ENCODE data around the gene BLOC1S1.

The BLOC1S1 gene

DNA sequence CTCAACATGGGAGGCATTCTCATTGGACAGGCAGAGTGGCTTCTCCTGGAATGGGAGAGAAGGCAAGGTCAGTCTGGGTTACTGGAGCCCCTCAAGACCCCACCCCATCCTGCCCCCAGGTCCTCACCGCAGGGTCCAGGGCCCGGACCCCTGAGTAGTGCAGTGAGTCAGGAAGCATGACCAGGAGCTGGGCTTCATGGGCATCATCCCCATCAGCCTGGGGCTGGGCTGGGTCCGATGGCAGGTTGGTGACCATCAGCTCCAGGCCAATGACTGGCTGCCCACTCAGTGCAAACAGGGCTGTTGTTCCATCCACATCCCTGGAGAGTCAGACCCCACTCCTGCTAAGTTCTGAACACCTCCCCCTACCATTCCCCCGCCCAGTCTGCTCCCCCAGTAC is 21.2 kb upstream of the BLOC1S1 start:
- DNase-seq (ENCODE audit: low read depth): no peak
- TF ChIP-seq, protein P1, sequence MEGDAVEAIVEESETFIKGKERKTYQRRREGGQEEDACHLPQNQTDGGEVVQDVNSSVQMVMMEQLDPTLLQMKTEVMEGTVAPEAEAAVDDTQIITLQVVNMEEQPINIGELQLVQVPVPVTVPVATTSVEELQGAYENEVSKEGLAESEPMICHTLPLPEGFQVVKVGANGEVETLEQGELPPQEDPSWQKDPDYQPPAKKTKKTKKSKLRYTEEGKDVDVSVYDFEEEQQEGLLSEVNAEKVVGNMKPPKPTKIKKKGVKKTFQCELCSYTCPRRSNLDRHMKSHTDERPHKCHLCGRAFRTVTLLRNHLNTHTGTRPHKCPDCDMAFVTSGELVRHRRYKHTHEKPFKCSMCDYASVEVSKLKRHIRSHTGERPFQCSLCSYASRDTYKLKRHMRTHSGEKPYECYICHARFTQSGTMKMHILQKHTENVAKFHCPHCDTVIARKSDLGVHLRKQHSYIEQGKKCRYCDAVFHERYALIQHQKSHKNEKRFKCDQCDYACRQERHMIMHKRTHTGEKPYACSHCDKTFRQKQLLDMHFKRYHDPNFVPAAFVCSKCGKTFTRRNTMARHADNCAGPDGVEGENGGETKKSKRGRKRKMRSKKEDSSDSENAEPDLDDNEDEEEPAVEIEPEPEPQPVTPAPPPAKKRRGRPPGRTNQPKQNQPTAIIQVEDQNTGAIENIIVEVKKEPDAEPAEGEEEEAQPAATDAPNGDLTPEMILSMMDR (conservative IDR thresholded peaks at IDR 0.05; ENCODE audit: low read depth, low read length): no peak
- H3K4me3 ChIP-seq (ENCODE audit: low read depth, low read length): no peak overlapping the region

DNA sequence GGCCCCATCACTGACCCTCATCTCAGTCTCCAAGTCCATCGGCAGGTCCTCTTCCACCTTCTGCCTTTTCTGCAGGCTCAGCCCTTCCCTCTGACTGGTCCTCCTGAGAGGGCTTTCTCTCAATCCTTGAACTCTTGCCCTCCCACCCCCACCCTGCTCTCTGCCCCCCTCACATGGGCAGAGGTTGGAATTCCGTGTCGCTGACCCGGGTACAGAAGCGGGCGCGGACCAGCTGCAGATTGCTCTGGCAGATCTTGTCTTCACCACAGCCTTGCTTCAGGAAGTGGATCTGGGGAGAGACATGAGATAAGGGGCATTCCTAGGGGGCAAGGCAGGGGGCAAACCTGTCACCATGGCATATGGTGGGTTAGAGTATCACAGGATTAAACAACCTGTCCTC is 20.5 kb upstream of the BLOC1S1 start:
- no peak overlapping the region for H3K4me3 ChIP-seq (ENCODE audit: low read depth, low read length)
- TF ChIP-seq, protein P1 (conservative IDR thresholded peaks at IDR 0.05; ENCODE audit: low read depth, low read length): no peak
- DNase-seq (ENCODE audit: low read depth): no peak

DNA sequence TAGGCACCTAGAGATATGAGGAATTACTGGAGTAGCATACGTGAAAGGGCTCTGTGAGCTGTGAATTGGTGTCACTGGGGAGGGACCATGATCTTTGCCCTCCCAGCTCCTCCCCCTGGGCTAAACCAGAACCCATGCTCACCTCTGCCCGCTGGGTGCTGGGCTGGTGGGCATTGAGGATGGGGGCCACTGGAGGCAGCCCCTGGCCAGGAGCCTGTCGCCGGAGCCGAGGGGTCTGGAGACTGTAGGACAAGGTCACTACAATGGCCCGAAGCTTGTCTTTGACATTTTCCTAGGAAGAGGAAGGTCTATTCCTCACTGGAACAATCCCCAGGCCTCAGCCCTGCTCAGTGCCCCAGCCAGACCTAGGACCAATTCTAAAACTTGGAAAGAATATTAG is 19.7 kb upstream of the BLOC1S1 start:
- TF ChIP-seq, protein P1 (conservative IDR thresholded peaks at IDR 0.05; ENCODE audit: low read depth, low read length): no peak
- no peak overlapping the region for H3K4me3 ChIP-seq (ENCODE audit: low read depth, low read length)
- no peak for DNase-seq (ENCODE audit: low read depth)

DNA sequence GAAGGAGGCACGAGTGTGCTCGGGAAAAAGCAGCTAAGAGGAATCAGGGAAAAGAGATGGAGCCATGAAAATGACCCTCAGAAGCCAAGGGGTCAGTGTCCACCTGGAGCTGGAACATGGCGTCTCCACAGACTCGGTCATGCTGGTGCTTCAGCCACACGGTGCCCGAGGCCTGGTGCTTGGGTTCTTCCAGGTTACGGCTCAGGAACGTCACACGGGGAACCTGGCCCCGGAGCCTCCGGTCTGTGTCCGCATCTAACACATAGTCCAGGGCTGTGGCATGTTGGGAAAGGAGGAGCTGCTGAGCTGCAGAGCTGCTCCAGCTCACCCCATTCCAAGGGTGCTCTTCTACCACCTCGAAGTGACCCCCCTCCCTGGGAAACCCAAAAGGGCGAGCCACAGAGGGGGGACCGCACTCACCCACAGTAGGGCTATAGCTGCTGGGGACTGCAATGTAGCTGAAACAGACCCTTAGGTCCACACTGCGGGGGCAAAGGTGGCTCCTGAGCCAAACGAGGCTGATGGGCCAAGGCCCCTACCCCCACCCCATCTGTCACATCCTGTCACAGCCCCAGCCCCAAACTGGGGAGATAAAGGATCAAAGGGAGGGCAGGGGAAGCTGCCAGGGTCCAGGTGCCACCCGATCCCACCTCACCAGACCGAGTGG is 18.9 kb upstream of the BLOC1S1 start:
- no peak overlapping the region for H3K4me3 ChIP-seq (ENCODE audit: low read depth, low read length)
- no peak for DNase-seq (ENCODE audit: low read depth)
- TF ChIP-seq, protein P1 (conservative IDR thresholded peaks at IDR 0.05; ENCODE audit: low read depth, low read length): no peak

DNA sequence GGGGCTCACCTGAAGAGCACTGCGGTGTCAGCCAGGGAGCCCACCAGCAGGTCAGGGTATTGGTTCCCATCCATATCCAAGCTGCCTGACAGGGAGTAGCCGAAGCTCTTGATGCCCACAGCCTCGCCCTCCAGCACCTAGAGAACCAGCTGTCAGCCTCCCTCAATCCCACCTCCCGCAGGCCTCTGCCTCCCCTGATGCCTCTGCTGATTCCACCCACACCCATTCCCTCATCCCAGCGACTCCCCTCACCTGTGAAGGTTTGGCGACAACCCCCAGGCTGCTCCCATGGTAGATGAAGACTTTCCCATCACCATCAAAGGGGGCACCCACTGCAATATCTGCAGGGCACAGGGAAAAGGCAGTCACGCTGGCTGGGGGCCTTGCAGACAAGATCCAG is 18.2 kb upstream of the BLOC1S1 start:
- no peak overlapping the region for H3K4me3 ChIP-seq (ENCODE audit: low read depth, low read length)
- TF ChIP-seq, protein P1 (conservative IDR thresholded peaks at IDR 0.05; ENCODE audit: low read depth, low read length): no peak
- DNase-seq (ENCODE audit: low read depth): no peak

DNA sequence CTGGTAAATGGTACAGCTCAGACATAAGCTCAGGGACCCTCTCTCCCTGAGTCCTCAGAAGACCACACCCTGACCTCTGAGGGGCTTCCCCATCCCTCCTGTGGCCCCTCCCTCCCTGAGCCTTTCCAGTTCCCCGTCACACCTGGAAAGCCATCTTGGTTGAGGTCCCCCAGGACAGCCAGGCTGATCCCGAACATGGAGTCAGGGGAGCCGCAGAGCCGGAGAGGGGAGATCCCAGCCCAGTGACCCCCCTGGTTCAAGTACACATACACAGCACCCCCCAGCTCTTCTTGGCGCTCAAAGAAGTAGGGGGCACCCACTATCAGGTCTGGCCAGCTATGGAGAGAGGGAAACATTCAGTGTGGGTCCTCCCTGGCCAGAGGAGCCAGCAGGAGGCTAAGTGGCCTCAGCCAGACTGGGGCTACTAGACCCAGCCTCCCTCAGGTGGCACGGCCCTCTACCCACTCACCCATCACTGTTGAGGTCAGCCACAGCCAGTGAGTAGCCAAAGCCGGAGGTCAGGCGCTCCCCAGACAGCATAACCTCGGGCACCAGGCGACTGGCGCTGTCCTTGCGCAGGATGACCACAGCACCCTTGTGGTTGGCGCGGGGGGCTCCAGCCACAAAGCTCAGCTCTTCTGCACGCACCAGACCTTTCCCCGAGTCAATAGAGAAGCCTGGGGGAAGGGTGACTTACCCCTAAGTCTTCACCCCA is 17.4 kb upstream of the BLOC1S1 start:
- no peak overlapping the region for H3K4me3 ChIP-seq (ENCODE audit: low read depth, low read length)
- DNase-seq (ENCODE audit: low read depth): no peak
- TF ChIP-seq, protein P1 (conservative IDR thresholded peaks at IDR 0.05; ENCODE audit: low read depth, low read length): no peak

DNA sequence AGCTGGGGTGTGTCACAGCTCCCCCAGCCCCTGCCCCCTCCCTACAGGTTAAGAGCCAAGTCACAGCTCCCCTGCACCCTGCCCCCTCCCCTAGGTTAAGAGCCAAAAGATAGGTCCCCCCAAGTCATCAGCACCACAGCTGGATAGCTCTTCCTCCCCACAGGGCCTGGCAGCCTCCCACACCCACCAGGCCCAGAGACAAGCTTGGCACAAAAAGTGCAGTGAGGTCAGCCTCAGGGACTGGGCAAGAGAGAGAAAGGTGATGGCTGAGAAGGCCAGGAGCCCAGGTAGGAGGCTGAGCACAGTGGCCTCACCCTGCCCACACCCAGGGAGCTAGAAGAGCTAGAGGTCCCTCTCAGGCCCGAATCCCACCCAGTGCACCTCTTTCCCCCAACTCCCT is 16.9 kb upstream of the BLOC1S1 start:
- no peak for DNase-seq (ENCODE audit: low read depth)
- TF ChIP-seq, protein P1 (conservative IDR thresholded peaks at IDR 0.05; ENCODE audit: low read depth, low read length): no peak

More for the DNA sequence above, 16.9 kb upstream of the BLOC1S1 start:
- no peak overlapping the region for H3K4me3 ChIP-seq (ENCODE audit: low read depth, low read length)

All from choroid plexus epithelial cell (primary cell).